HEK293 (cell line): ENCODE measurements around the gene DYNLT3.

Source experiments
- CTCF ChIP-seq: fragments of 450-650 bp; formaldehyde crosslinking; IDR thresholded peaks from 2 replicates; pipeline ENCODE4 v1.5.1; 2016; ENCODE audit warnings: missing biosample characterization, missing genetic modification characterization
- GFI1B ChIP-seq: fragments of 450-650 bp; formaldehyde crosslinking; IDR thresholded peaks from 2 replicates; pipeline ENCODE4 v1.5.1; 2016; ENCODE audit warnings: missing biosample characterization, missing genetic modification characterization
- GLIS1 ChIP-seq: fragments of 450-650 bp; formaldehyde crosslinking; IDR thresholded peaks from 2 replicates; pipeline ENCODE4 v1.5.1; 2016; ENCODE audit warnings: missing biosample characterization, missing genetic modification characterization
- HOXC10 ChIP-seq: sonication (generic); formaldehyde crosslinking; IDR thresholded peaks from 2 replicates; pipeline ENCODE4 v1.8.1; 2023; ENCODE audit warnings: mild to moderate bottlenecking, missing genetic modification reagents
- HOXD13 ChIP-seq: sonication (generic); formaldehyde crosslinking; IDR thresholded peaks from 2 replicates; pipeline ENCODE4 v1.8.0; 2022; ENCODE audit warnings: missing genetic modification reagents, borderline replicate concordance
- IKZF3 ChIP-seq: fragments of 450-650 bp; IDR thresholded peaks from 2 replicates; pipeline ENCODE4 v1.5.0; 2018; ENCODE audit warnings: missing biosample characterization, mild to moderate bottlenecking, missing genetic modification characterization, moderate library complexity
- KLF7 ChIP-seq: fragments of 450-650 bp; formaldehyde crosslinking; IDR thresholded peaks from 2 replicates; pipeline ENCODE4 v1.5.1; 2016; ENCODE audit warnings: missing biosample characterization, missing genetic modification characterization, borderline replicate concordance
- OVOL3 ChIP-seq: fragments of 450-650 bp; formaldehyde crosslinking; IDR thresholded peaks from 2 replicates; pipeline ENCODE4 v1.5.1; 2016; ENCODE audit warnings: missing biosample characterization, missing genetic modification characterization
- PATZ1 ChIP-seq: fragments of 450-650 bp; formaldehyde crosslinking; IDR thresholded peaks from 2 replicates; pipeline ENCODE4 v1.5.1; 2016; ENCODE audit warnings: missing biosample characterization, missing genetic modification characterization
- PRDM6 ChIP-seq: fragments of 450-650 bp; formaldehyde crosslinking; IDR thresholded peaks from 2 replicates; pipeline ENCODE4 v1.5.1; 2017; ENCODE audit warnings: missing biosample characterization, missing genetic modification characterization
- SP3 ChIP-seq: fragments of 450-650 bp; formaldehyde crosslinking; IDR thresholded peaks from 2 replicates; pipeline ENCODE4 v1.5.1; 2016; ENCODE audit warnings: missing biosample characterization, missing genetic modification characterization
- ZBTB17 ChIP-seq: fragments of 450-650 bp; formaldehyde crosslinking; IDR thresholded peaks from 2 replicates; pipeline ENCODE4 v1.5.1; 2016; ENCODE audit warnings: missing biosample characterization, missing genetic modification characterization
- ZBTB7A ChIP-seq: fragments of 450-650 bp; formaldehyde crosslinking; IDR thresholded peaks from 2 replicates; pipeline ENCODE4 v1.5.1; 2016; ENCODE audit warnings: low read depth, missing biosample characterization, missing genetic modification characterization
- ZNF155 ChIP-seq: fragments of 450-650 bp; formaldehyde crosslinking; IDR thresholded peaks from 2 replicates; pipeline ENCODE4 v1.5.1; 2016; ENCODE audit warnings: missing biosample characterization, missing genetic modification characterization
- ZNF211 ChIP-seq: fragments of 450-650 bp; formaldehyde crosslinking; IDR thresholded peaks from 2 replicates; pipeline ENCODE4 v1.5.1; 2016; ENCODE audit warnings: low read depth, missing biosample characterization, missing genetic modification characterization
- ZNF248 ChIP-seq: fragments of 450-650 bp; formaldehyde crosslinking; IDR thresholded peaks from 2 replicates; pipeline ENCODE4 v1.5.1; 2017; ENCODE audit warnings: missing biosample characterization, missing genetic modification characterization
- ZNF362 ChIP-seq: fragments of 450-650 bp; formaldehyde crosslinking; IDR thresholded peaks from 2 replicates; pipeline ENCODE4 v1.5.1; 2016; ENCODE audit warnings: missing biosample characterization, missing genetic modification characterization
- ZNF398 ChIP-seq: fragments of 450-650 bp; formaldehyde crosslinking; IDR thresholded peaks from 2 replicates; pipeline ENCODE4 v1.5.1; 2017; ENCODE audit warnings: missing biosample characterization, missing genetic modification characterization
- ZNF404 ChIP-seq: fragments of 450-650 bp; formaldehyde crosslinking; IDR thresholded peaks from 2 replicates; pipeline ENCODE4 v1.5.1; 2017; ENCODE audit warnings: missing biosample characterization, missing genetic modification characterization
- ZNF423 ChIP-seq: fragments of 450-650 bp; formaldehyde crosslinking; IDR thresholded peaks from 2 replicates; pipeline ENCODE4 v1.5.1; 2016; ENCODE audit warnings: missing biosample characterization, missing genetic modification characterization
- ZNF449 ChIP-seq: fragments of 450-650 bp; formaldehyde crosslinking; IDR thresholded peaks from 2 replicates; pipeline ENCODE4 v1.5.1; 2017; ENCODE audit warnings: missing biosample characterization, mild to moderate bottlenecking, missing genetic modification characterization, moderate library complexity
- ZNF571 ChIP-seq: fragments of 450-650 bp; formaldehyde crosslinking; IDR thresholded peaks from 2 replicates; pipeline ENCODE4 v1.5.0; 2017; ENCODE audit warnings: missing biosample characterization, missing genetic modification characterization
- ZNF580 ChIP-seq: fragments of 450-650 bp; formaldehyde crosslinking; IDR thresholded peaks from 2 replicates; pipeline ENCODE4 v1.5.1; 2016; ENCODE audit warnings: missing biosample characterization, missing genetic modification characterization
- ZNF585B ChIP-seq: fragments of 450-650 bp; formaldehyde crosslinking; IDR thresholded peaks from 2 replicates; pipeline ENCODE4 v1.5.1; 2016; ENCODE audit warnings: missing biosample characterization, missing genetic modification characterization
- ZNF621 ChIP-seq: fragments of 450-650 bp; formaldehyde crosslinking; IDR thresholded peaks from 2 replicates; pipeline ENCODE4 v1.5.1; 2017; ENCODE audit warnings: missing biosample characterization, missing genetic modification characterization
- ZNF626 ChIP-seq: fragments of 450-650 bp; sonication (Bioruptor Pico); formaldehyde crosslinking; IDR thresholded peaks from 2 replicates; pipeline ENCODE4 v1.5.1; 2018; ENCODE audit warnings: missing biosample characterization, missing genetic modification characterization, inconsistent platforms
- ZNF658 ChIP-seq: fragments of 450-650 bp; formaldehyde crosslinking; IDR thresholded peaks from 2 replicates; pipeline ENCODE4; 2016; ENCODE audit warnings: missing biosample characterization, missing genetic modification characterization
- ZNF76 ChIP-seq: fragments of 450-650 bp; formaldehyde crosslinking; IDR thresholded peaks from 2 replicates; pipeline ENCODE4; 2016; ENCODE audit warnings: low read depth, missing biosample characterization, missing genetic modification characterization, borderline replicate concordance
- ZSCAN30 ChIP-seq: fragments of 450-650 bp; IDR thresholded peaks from 2 replicates; pipeline ENCODE4 v1.5.1; 2018; ENCODE audit warnings: missing biosample characterization, mild to moderate bottlenecking, missing genetic modification characterization, moderate library complexity

The DYNLT3 gene

GRCh38 chrX:37846934-37847732 is at the start of gene DYNLT3 (continued):
- TF ChIP-seq PATZ1 (tag by site-specific recombination) = peak; percentile 81
- TF ChIP-seq ZNF621 = no peak
- peak; percentile 72 for TF ChIP-seq ZNF423 (tag by site-specific recombination)
- no peak for TF ChIP-seq PRDM6 (tag by site-specific recombination)
- TF ChIP-seq ZNF248 (tag by site-specific recombination) = no peak
- TF ChIP-seq IKZF3 (tag by site-specific recombination) = peak; percentile 58; the same call in 1 of the 2 replicates
- peak; percentile 47; the same call in 1 of the 2 replicates for TF ChIP-seq ZBTB17 (tag by site-specific recombination)
- TF ChIP-seq ZNF155 = no peak
- TF ChIP-seq ZNF626 (tag by site-specific recombination) = no peak
- TF ChIP-seq ZNF362 (tag by site-specific recombination) = no peak
- TF ChIP-seq OVOL3 (tag by site-specific recombination) = no peak
- TF ChIP-seq ZNF449 (tag by site-specific recombination) = no peak
- TF ChIP-seq ZNF76 = peak; percentile 83
- TF ChIP-seq HOXC10 (CRISPR knock-in tag) = no peak
- TF ChIP-seq ZSCAN30 (tag by site-specific recombination) = no peak
- peak; percentile 74 for TF ChIP-seq GLIS1 (tag by site-specific recombination)
- no peak for TF ChIP-seq GFI1B (tag by site-specific recombination)
- 0 out of 2 replicates have a peak, but pooled peaks have one; percentile 52 for TF ChIP-seq ZBTB7A (tag by site-specific recombination)
- peak; percentile 13; the same call in 1 of the 2 replicates for TF ChIP-seq CTCF
- TF ChIP-seq HOXD13 = no peak
- no peak for TF ChIP-seq ZNF404 (tag by site-specific recombination)
- TF ChIP-seq ZNF571 = no peak
- TF ChIP-seq SP3 = peak; percentile 90
- peak; percentile 48 for TF ChIP-seq ZNF398 (tag by site-specific recombination)
- peak; percentile 41; the same call in 1 of the 2 replicates for TF ChIP-seq KLF7 (tag by site-specific recombination)
- no peak for TF ChIP-seq ZNF211 (tag by site-specific recombination)
- peak; percentile 42; the same call in 1 of the 2 replicates for TF ChIP-seq ZNF580 (tag by site-specific recombination)
- TF ChIP-seq ZNF585B (tag by site-specific recombination) = no peak
- no peak for TF ChIP-seq ZNF658 (tag by site-specific recombination)
